K562 (cell line): ENCODE data around the gene PPIH. TPM values are rescaled to one million over a fixed set of nuclear protein-coding genes. Genes with fewer than 3 reads are reported as not detected.

Experiments used
- ATAC-seq: fragments of 200-7000 bp; cut with Tn5 transposase; 3 replicates; pipeline ENCODE4 v1.9.1; 2020; ENCODE audit warnings: moderate library complexity
- BruUV-seq: library from RNA; stranded (reverse); fragments of 400-500 nt; replicated peaks from 2 replicates; lab custom pipeline; 2021; lab: Mats Ljungman, UMichigan
- CTCF ChIA-PET: fragments of 300-600 bp; formaldehyde crosslinking; extraction: SDS; loops from one replicate; lab custom pipeline; 2021; ENCODE audit warnings: low intra/inter-chr PET ratio; lab: Yijun Ruan, JAX
- POLR2A ChIA-PET: fragments of 300-600, 350-650 bp; sonication (Branson Sonifier 250); formaldehyde crosslinking; extraction: SDS; loops from one replicate; lab custom pipeline; 2021; ENCODE audit warnings: antibody characterized with exemption, inconsistent platforms; lab: Yijun Ruan, JAX
- DNase-seq, 4 experiments: peaks; one replicate each; pipeline versions ENCODE4 v3.0.0 to v3.0.0-alpha.2; 2011 to 2018; ENCODE audit warnings: low spot score in 3 of 4, mixed read lengths in 3 of 4; ENCODE audit errors: extremely low read depth in 1 of 4
- FAIRE-seq: peaks from 2 replicates; lab custom pipeline; 2011; peaks lifted over from hg19 to GRCh38; lab: Jason Lieb, UNC
- H2AFZ ChIP-seq: 2 replicates; pipeline ENCODE4 v1.6.0; 2011; ENCODE audit warnings: low read depth, low read length, control low read depth, inconsistent platforms
- H3K27ac ChIP-seq: fragments of 200-600 bp; 3 replicates; pipeline ENCODE4 v1.8.0; 2011; ENCODE audit warnings: low read depth, mild to moderate bottlenecking, control low read depth, inconsistent platforms, low read length, moderate library complexity, mixed read lengths; ENCODE audit errors: extremely low read depth
- H3K27me3 ChIP-seq, 2 experiments: fragments of 300-600 bp in 1 of 2; 2 replicates in 1 of 2; 3 replicates in 1 of 2; pipeline versions ENCODE4 v1.6.0 to v1.8.0; 2011; ENCODE audit warnings: inconsistent platforms in 2 of 2, low read length in 2 of 2, mild to moderate bottlenecking in 1 of 2, mixed read lengths in 1 of 2, moderate library complexity in 1 of 2; ENCODE audit not compliant: control insufficient read depth in 2 of 2, insufficient read depth in 2 of 2
- H3K36me3 ChIP-seq: fragments of 300-600 bp; 3 replicates; pipeline ENCODE4 v1.8.0; 2011; ENCODE audit warnings: mild to moderate bottlenecking, low read length, inconsistent platforms; ENCODE audit not compliant: control insufficient read depth, insufficient read depth
- H3K4me1 ChIP-seq, 2 experiments: fragments of 200-600 bp in 1 of 2; replicated peaks in 1 of 2; 2 replicates in 1 of 2; 3 replicates in 1 of 2; pipeline versions ENCODE4 v1.5.1 to v1.8.0; 2011; ENCODE audit warnings: inconsistent platforms in 2 of 2, low read length in 2 of 2, mild to moderate bottlenecking in 1 of 2, mixed read lengths in 1 of 2, moderate library complexity in 1 of 2; ENCODE audit not compliant: control insufficient read depth in 2 of 2, insufficient read depth in 2 of 2
- H3K4me2 ChIP-seq: 2 replicates; pipeline ENCODE4 v1.6.1; 2011; ENCODE audit warnings: low read length, control low read depth, inconsistent platforms, mixed read lengths; ENCODE audit not compliant: insufficient read depth
- H3K4me3 ChIP-seq: fragments of 200-600 bp; sonication (generic), shearing (Covaris generic); 2 replicates; pipeline ENCODE4 v1.5.1; 2016; ENCODE audit warnings: control low read depth, inconsistent platforms
- H3K79me2 ChIP-seq: fragments of 200-600 bp; 3 replicates; pipeline ENCODE4 v1.8.0; 2011; ENCODE audit warnings: low read length, inconsistent platforms; ENCODE audit not compliant: control insufficient read depth, insufficient read depth
- H3K9ac ChIP-seq, 2 experiments: 2 replicates each; pipeline versions ENCODE4 v1.6.0 to v1.6.1; 2011; ENCODE audit warnings: low read depth in 2 of 2, low read length in 2 of 2, control low read depth in 1 of 2, inconsistent platforms in 1 of 2, mild to moderate bottlenecking in 1 of 2, mixed read lengths in 1 of 2; ENCODE audit not compliant: insufficient read depth in 1 of 2
- H3K9me1 ChIP-seq: one replicate; pipeline ENCODE4 v1.6.0; 2011; ENCODE audit warnings: inconsistent platforms, mild to moderate bottlenecking, low read length, moderate library complexity; ENCODE audit not compliant: control insufficient read depth, insufficient read depth
- H3K9me3 ChIP-seq: replicated peaks from 2 replicates; pipeline ENCODE4 v1.5.1; 2011; ENCODE audit warnings: low read depth, low read length, inconsistent platforms; ENCODE audit not compliant: control insufficient read depth, insufficient read depth
- H4K20me1 ChIP-seq: replicated peaks from 2 replicates; pipeline ENCODE4 v1.6.1; 2011; ENCODE audit warnings: low read length, inconsistent platforms, mixed read lengths; ENCODE audit not compliant: control insufficient read depth, insufficient read depth
- AFF4 ChIP-seq: sonication (generic); formaldehyde crosslinking; IDR thresholded peaks from 2 replicates; pipeline ENCODE4 v1.8.0; 2023; ENCODE audit warnings: mild to moderate bottlenecking, missing genetic modification reagents
- ASH1L ChIP-seq: fragments of 450-650 bp; IDR thresholded peaks from 2 replicates; pipeline ENCODE4 v1.6.1; 2018; ENCODE audit warnings: borderline replicate concordance, mild to moderate bottlenecking, low read depth; ENCODE audit not compliant: partially characterized antibody
- CCNT2 ChIP-seq: IDR thresholded peaks from 2 replicates; pipeline ENCODE4 v1.6.1; 2011; ENCODE audit warnings: borderline replicate concordance, low read depth, mild to moderate bottlenecking, moderate library complexity, mixed read lengths, low read length; ENCODE audit not compliant: insufficient read length; ENCODE audit errors: extremely low read depth
- ETV5 ChIP-seq: sonication (generic); formaldehyde crosslinking; IDR thresholded peaks from 2 replicates; pipeline ENCODE4 v1.4.0; 2020; ENCODE audit warnings: low read depth, mild to moderate bottlenecking, missing genetic modification reagents
- HMG20B ChIP-seq: fragments of 250-450 bp; sonication (Bioruptor Pico); IDR thresholded peaks from 2 replicates; pipeline ENCODE4 v1.5.0; 2021; ENCODE audit warnings: mild to moderate bottlenecking
- HNRNPLL ChIP-seq: fragments of 200-400 bp; formaldehyde crosslinking; IDR thresholded peaks from 2 replicates; pipeline ENCODE4 v1.6.1; 2017; ENCODE audit warnings: low read length, low read depth, mild to moderate bottlenecking; ENCODE audit not compliant: poor library complexity, severe bottlenecking
- MTA1 ChIP-seq: fragments of 450-650 bp; IDR thresholded peaks from 2 replicates; pipeline ENCODE4 v1.6.1; 2017; ENCODE audit warnings: borderline replicate concordance
- NBN ChIP-seq: fragments of 450-650 bp; IDR thresholded peaks from 2 replicates; pipeline ENCODE4 v1.6.1; 2016; ENCODE audit warnings: low read depth, mild to moderate bottlenecking
- NFRKB ChIP-seq: fragments of 450-650 bp; IDR thresholded peaks from 2 replicates; pipeline ENCODE4 v1.6.1; 2016; ENCODE audit warnings: low read depth
- PRPF4 ChIP-seq: fragments of 200-400 bp; formaldehyde crosslinking; IDR thresholded peaks from one replicate; pipeline ENCODE4 v1.6.1; 2017; ENCODE audit warnings: low read length, low read depth, mild to moderate bottlenecking; ENCODE audit not compliant: insufficient read depth, poor library complexity, severe bottlenecking
- RB1 ChIP-seq: fragments of 450-650 bp; IDR thresholded peaks from 2 replicates; pipeline ENCODE4 v1.6.1; 2017; ENCODE audit warnings: low read depth, mild to moderate bottlenecking
- RBFOX2 ChIP-seq: fragments of 200-400 bp; formaldehyde crosslinking; IDR thresholded peaks from 2 replicates; pipeline ENCODE4 v1.6.1; 2017; ENCODE audit warnings: low read depth, mild to moderate bottlenecking, low read length, moderate library complexity
- RFX5 ChIP-seq: IDR thresholded peaks from 2 replicates; pipeline ENCODE4 v1.6.1; 2011; ENCODE audit warnings: low read depth, mild to moderate bottlenecking, improper control_type of control experiment, low read length
- TOE1 ChIP-seq, 2 experiments: fragments of 450-650 bp in 1 of 2; sonication (generic) in 1 of 2; formaldehyde crosslinking in 1 of 2; IDR thresholded peaks; 2 replicates each; pipeline versions ENCODE4 v1.7.1 to v1.8.0; 2016 to 2022; ENCODE audit warnings: borderline replicate concordance in 2 of 2, mild to moderate bottlenecking in 2 of 2, antibody characterized with exemption in 1 of 2, inconsistent platforms in 1 of 2, low read depth in 1 of 2, missing genetic modification reagents in 1 of 2, moderate library complexity in 1 of 2
- TSC22D4 ChIP-seq: fragments of 450-650 bp; IDR thresholded peaks from 2 replicates; pipeline ENCODE4 v1.6.1; 2016; ENCODE audit warnings: missing genetic modification characterization, missing biosample characterization, control low read depth
- ZC3H11A ChIP-seq: IDR thresholded peaks from 2 replicates; pipeline ENCODE4 v1.6.1; 2012; ENCODE audit warnings: low read depth, low read length, improper control_type of control experiment
- ZNF3 ChIP-seq: fragments of 250-450 bp; sonication (Bioruptor Pico); IDR thresholded peaks from 2 replicates; pipeline ENCODE4 v1.5.0; 2021; ENCODE audit warnings: mild to moderate bottlenecking, moderate library complexity
- ZNF717 ChIP-seq: fragments of 250-450 bp; sonication (Bioruptor Pico); IDR thresholded peaks from 2 replicates; pipeline ENCODE4 v1.5.0; 2021
- ZNF778 ChIP-seq: fragments of 450-650 bp; formaldehyde crosslinking; IDR thresholded peaks from 2 replicates; pipeline ENCODE4 v1.4.0; 2020; ENCODE audit warnings: mild to moderate bottlenecking, moderate library complexity
- WGBS: fragments of 100-300 bp; shearing (Covaris generic); methylation state at CpG from one replicate; pipeline ENCODE4 v1.1.6; 2016; ENCODE audit warnings: low coverage, mixed read lengths; ENCODE audit not compliant: insufficient coverage; ENCODE audit errors: missing lambda C conversion rate; 5-methylcytosine and 5-hydroxymethylcytosine counted together
- in situ Hi-C: fragments of 300-500 bp; cut with MboI; formaldehyde crosslinking; loops from 4 replicates; pipeline ENCODE4 v1.15.0; 2018; ENCODE audit warnings: inconsistent platforms, mixed read lengths
- intact Hi-C: fragments of 100-400 bp; cut with micrococcal nuclease; formaldehyde crosslinking; loops from 2 replicates; pipeline ENCODE4 v1.14.2; 2022
- polyA plus RNA-seq, 8 experiments: library from polyadenylated mRNA; depleted of rRNA in 4 of 8; stranded (reverse) in 5 of 8; unstranded in 3 of 8; fragments of >200 nt; fragmentation: Nextera tagmentation in 2 of 8; fragmentation: Illumina TruSeq in 1 of 8; extraction: Ambion mirVana in 2 of 8; extraction: Trizol in 1 of 8; gene quantifications; 2 replicates each; pipeline versions ENCODE4 v1.2.1 to v1.2.3, GENCODE V29; 2011 to 2014; ENCODE audit warnings: inconsistent platforms in 1 of 8, missing spikeins in 1 of 8
- total RNA-seq, 7 experiments: library from RNA; depleted of rRNA in 6 of 7; stranded (reverse); fragments of >200 nt in 6 of 7; fragmentation: Illumina TruSeq in 2 of 7; extraction: Trizol in 2 of 7; gene quantifications; 2 replicates each; pipeline versions ENCODE4 v1.2.1 to v1.2.3, GENCODE V29; 2011 to 2021; ENCODE audit warnings: low replicate concordance in 1 of 7

PPIH gene
- total and polyA plus RNA-seq, 9 of the 15 experiments (the other 6 are each of a cell fraction or from before 2014, with no cell fraction given), result 197 to 470 (median 277) TPM

GRCh38 chr1:42720868-42721267, 62.6 kb downstream of the PPIH start:
- peak in 2 of 4 experiments; percentile 4 to 5 for DNase-seq
- no peak overlapping the region for H3K4me3 ChIP-seq
- intact Hi-C loops (no loop called here), in situ Hi-C loops (no loop called here)
- H3K9me1 ChIP-seq, result no peaks in the 10 kb centered on the region
- no peak overlapping the region for H3K27ac ChIP-seq
- peaks cover 7% of the 10 kb centered on the region; the same call in 2 of the 3 replicates for H3K36me3 ChIP-seq
- no peaks in the 10 kb centered on the region for H3K4me1 ChIP-seq
- H3K4me2 ChIP-seq, result no peak overlapping the region
- no peak for TF ChIP-seq ZC3H11A
- no peak for TF ChIP-seq RBFOX2
- no peak for TF ChIP-seq NBN
- no peak for TF ChIP-seq ASH1L
- TF ChIP-seq HMG20B, result no peak
- TF ChIP-seq RFX5, result no peak
- TF ChIP-seq TOE1 (IDR thresholded peaks at IDR 0.05; ENCODE audit: borderline replicate concordance), result no peak
- TF ChIP-seq TOE1 (CRISPR knock-in tag; IDR thresholded peaks at IDR 0.05; ENCODE audit: borderline replicate concordance, low read depth), result no peak
- no peak for TF ChIP-seq TSC22D4 (tag)
- no peak for TF ChIP-seq NFRKB
- no peak for TF ChIP-seq CCNT2
- TF ChIP-seq ZNF3, result no peak
- TF ChIP-seq HNRNPLL, result no peak
- no peak for TF ChIP-seq RB1
- TF ChIP-seq ZNF778 (CRISPR knock-in tag), result no peak
- TF ChIP-seq MTA1, result no peak
- TF ChIP-seq ETV5 (CRISPR knock-in tag), result no peak
- no peak for TF ChIP-seq PRPF4
- TF ChIP-seq AFF4, result no peak
- TF ChIP-seq ZNF717 (CRISPR knock-in tag), result no peak
- no peak overlapping the region for H3K9ac ChIP-seq
- ChIA-PET POLR2A (no interaction called here), CTCF (no interaction called here)
- 100% methylated on average over 1 of the region's 1 CpG for WGBS
- no TSS peak for BruUV-seq
- H3K27me3 ChIP-seq, result no peaks in the 10 kb centered on the region
- ATAC-seq, result no peak
- FAIRE-seq, result no peak
- no peaks in the 10 kb centered on the region for H3K9me3 ChIP-seq
- no peaks in the 10 kb centered on the region for H3K79me2 ChIP-seq
- no peak overlapping the region for H2AFZ ChIP-seq
- H4K20me1 ChIP-seq, result no peaks in the 10 kb centered on the region
